GM18511 (cell line): Measurements from ENCODE around the gene FRK.
"Not testable (repeated sequence)": the region's sequence is repeated elsewhere in the genome, so short reads cannot be mapped to it uniquely, and the experiment has no call there.

Source experiments
- ATAC-seq: cut with Tn5 transposase; IDR thresholded peaks from one replicate; pipeline ENCODE4 v1.9.1; 2021; ENCODE audit warnings: mild to moderate bottlenecking, moderate library complexity; ENCODE audit not compliant: unreplicated experiment

Gene FRK

DNA sequence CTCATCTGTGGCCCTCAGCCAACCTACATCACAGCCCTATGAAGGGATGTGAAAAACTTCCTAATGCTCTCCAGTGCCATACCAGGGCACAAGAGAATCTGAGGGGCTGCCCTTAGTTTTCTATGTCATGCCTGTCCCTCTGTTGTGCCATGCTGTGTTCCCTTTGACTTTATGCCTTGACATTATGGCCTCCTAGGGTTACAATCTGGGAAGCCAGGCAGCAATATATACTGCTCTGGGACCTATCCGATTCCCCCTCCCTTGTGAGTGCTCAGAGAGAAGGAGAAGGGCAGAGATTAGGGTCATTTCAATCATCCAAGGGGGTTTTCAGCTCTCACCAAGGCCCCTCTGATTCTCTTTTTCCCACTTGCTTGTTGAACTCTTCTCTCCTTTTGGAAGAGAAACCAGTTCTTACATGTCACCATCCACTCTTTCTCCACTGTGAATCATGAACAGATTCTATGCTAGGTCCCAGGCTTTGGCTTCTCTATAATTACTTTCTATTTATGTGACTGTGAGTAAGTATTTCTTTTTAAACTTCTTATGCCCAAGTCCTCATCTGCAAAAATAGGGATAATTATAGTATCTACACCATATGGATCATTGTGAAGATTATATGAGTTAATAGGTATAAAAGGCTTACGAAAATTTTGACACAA is 14.2 kb upstream of the FRK start:
- ATAC-seq: no peak

- no peak for ATAC-seq
Observed at GRCh38 chr6:116073765-116074440, 13.2 kb upstream of the FRK start.

GRCh38 chr6:116072368-116072767 is 11.7 kb upstream of the FRK start:
- no peak for ATAC-seq

- no peak for ATAC-seq
Observed at GRCh38 chr6:116070616-116071389, 10.1 kb upstream of the FRK start.

- no peak for ATAC-seq
Observed at GRCh38 chr6:116070101-116070500, 9.4 kb upstream of the FRK start.

GRCh38 chr6:116066789-116067188 is 6.1 kb upstream of the FRK start:
- ATAC-seq: no peak

GRCh38 chr6:116064666-116065065 is 4.0 kb upstream of the FRK start:
- no peak for ATAC-seq

DNA sequence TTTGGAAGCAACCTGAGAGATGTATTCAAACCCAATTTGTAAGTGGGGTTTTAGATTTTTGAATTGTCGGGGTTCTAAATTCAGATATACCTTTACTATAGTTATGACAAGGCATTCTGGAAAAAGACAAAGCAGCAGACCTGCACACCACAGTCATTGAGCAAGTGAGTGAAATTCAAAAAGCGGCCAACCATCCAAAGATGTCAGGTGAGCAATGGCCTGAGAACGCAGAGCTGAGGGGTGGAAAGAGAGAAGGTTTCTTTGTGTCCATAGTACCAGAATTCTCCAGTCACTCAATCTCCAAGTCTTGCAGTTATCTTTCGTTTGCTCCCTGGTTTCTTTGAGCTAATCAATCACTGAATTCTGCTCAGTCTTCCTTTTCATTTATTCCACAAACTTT is 1.8 kb upstream of the FRK start:
- no peak for ATAC-seq

DNA sequence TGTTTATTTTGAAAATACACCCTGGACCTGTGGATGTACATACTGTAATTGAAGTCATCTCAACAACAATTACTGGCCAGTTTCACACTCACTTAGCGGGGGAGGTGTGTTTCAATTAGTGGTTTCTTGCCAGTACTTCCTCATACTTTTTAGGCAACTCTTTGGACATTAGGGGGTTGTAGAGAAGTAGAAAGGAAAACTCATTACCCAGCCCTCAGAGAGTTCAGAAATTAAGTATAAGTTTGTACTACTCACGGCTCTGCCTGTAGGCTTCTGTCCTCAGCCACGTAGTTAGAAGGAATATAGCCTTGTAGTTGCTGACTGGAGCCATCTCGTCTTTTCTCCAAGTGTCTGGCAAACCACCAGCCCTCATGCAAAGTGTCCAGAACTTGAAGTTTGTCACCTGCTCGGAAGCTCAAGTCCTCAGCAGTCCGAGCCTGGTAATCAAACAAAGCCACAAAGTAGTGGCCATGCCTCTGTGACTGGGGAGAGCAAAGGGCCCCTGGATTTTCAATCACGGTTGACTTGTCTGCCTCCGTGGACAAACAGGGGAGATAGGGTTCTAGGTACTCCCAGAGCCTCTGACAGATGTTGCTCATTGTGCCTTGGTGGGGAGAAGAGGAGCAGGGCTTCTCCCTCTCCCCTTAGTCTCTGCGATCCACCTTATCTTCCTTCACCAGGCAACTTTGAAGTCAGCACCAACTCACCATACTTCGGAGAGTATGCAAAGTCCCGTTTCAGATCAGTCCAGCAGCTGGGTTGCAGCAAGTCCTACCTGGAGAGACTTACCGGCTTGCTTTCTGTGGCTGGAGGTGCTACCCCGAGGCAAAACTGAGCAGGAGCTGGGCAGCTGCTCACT is 749 bp downstream of the FRK start:
- peak; percentile 78 for ATAC-seq

- ATAC-seq: no peak
Observed at GRCh38 chr6:116057766-116058165, 2.9 kb downstream of the FRK start.

DNA sequence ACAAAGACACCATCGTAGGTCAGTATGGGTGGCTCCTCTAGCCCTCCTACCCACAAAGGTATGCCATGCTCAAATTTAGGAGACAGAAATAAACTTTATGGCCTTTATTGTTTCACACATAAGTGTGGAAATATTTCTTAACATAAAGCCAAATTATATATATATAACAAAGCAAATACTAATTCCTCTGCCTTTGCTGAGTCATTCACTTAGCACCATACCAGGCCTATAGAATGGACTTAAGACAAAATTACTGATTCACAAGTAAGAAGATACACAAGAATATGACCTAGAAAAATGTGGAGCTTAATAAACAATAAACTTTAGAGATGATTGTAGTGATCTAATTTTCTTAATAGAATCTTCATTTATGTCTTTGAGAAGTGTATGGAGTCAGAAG is 5.2 kb downstream of the FRK start:
- ATAC-seq: no peak

GRCh38 chr6:116051244-116051643 is 9.4 kb downstream of the FRK start:
- ATAC-seq: no peak

GRCh38 chr6:116050737-116051136 is 10.0 kb downstream of the FRK start:
- no peak for ATAC-seq

DNA sequence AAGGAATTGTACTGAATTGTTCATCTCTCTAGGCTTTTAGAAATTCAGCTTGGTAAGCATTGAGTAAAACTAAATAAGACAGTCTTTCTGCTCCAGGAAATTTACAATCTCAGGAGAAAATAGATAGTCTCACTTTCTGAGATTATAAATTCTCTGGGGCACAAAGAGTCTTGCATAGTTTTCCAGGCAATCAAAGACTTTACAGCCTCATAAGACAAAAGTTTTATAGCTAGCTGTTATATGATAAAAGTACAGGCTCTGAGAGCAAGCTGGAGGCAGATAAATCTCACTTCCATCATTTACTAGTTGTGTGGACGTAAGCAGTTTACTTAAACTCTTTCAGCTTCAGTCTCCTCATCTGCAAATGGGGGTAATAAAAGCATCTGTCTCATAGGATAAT is 11.4 kb downstream of the FRK start:
- ATAC-seq: no peak

DNA sequence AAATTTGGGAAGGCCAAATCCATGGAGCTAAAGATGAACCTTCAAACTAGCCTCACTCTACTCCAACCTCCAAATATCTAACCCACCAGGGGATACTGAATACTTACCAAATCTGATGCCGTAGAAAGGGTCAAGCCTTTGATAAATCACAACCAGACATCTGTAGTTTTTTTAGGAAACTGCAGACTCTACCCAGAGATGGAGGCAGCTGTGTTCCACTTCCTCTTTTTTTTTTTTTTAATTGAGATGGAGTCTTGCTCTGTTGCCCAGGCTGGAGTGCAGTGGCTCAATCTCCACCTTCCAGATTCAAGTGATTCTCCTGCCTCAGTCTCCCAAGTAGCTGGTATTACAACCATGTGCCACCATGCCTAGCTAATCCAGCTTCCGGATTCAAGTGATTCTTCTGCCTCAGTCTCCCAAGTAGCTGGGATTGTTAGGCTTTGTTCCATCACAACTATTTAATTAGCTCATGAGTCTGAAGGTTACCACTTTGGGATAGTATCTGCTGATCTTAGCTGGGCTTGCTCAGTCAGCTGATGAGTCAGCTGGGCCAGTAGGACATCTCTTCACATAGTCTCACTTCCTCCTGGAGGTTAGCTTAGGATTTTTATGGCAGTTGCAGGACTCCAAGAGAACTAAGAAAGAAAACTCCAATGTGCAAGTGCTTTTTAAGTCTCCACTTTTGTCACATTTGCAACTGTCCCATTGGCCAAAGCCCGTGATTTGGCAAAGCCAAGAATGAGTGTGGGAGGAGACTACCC is 13.3 kb downstream of the FRK start:
- peak; percentile 88 for ATAC-seq

DNA sequence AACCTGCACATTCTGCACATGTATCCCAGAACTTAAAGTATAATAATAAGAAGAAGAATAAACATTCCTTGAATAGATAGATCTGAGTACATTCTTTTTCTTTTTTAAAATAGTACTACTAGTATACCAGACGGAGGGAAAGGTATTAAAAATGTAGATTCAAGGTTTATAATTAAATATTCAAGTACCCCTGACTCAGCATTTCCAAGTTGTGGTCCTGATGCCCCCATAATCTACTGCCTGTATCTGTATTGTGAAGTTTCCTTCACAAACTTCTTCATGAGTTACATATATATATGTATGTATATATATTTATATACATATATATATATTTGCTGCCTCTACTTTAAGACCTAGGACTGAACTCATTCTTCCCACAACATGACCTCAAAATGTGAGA is 14.0 kb downstream of the FRK start:
- ATAC-seq: no peak

- ATAC-seq: not testable (repeated sequence)
Observed at GRCh38 chr6:116046272-116046671, 14.4 kb downstream of the FRK start.

DNA sequence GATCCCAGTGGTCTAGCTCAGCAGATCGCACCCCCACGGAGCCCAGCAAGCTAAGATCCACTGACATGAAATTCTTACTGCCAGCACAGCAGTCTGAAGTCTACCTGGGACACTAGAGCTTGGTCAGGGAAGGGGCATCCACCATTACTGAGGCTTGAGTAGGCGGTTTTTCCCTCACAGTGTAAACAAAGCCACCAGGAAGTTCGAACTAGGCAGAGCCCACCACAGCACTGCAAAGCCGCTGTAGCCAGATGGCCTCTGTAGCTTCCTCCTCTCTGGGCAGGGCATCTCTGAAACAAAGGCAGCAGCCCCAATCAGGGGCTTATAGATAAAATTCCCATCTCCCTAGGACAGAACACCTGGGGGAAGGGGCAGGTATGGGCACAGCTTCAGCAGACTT is 18.8 kb downstream of the FRK start:
- ATAC-seq: no peak

- ATAC-seq: no peak
Observed at GRCh38 chr6:116040993-116041392, 19.7 kb downstream of the FRK start.

- no peak for ATAC-seq
Observed at GRCh38 chr6:116036885-116037284, 23.8 kb downstream of the FRK start.
